IMR-90 (cell line): ENCODE data around the gene TAL2. TPM values are rescaled to one million over a fixed set of nuclear protein-coding genes. Genes with fewer than 3 reads are reported as not detected.

ENCODE experiments used
- ATAC-seq: fragments of 200-7000 bp; cut with Tn5 transposase; 2 replicates; pipeline ENCODE4 v1.9.1; 2020; ENCODE audit warnings: low read depth, mild to moderate bottlenecking, moderate library complexity
- BruUV-seq: library from RNA; stranded (reverse); fragments of 400-500 nt; replicated peaks from 2 replicates; lab custom pipeline; 2021; lab: Mats Ljungman, UMichigan
- CTCF ChIA-PET: fragments of 300-600 bp; formaldehyde crosslinking; extraction: SDS; loops from one replicate; lab custom pipeline; 2021; ENCODE audit warnings: antibody characterized with exemption; lab: Yijun Ruan, JAX
- POLR2A ChIA-PET: fragments of 300-600 bp; sonication (Branson Sonifier 250); formaldehyde crosslinking; loops from one replicate; lab custom pipeline; 2022; ENCODE audit warnings: antibody characterized with exemption; ENCODE audit not compliant: unreplicated experiment; lab: Charles Lee
- DNase-seq: peaks from one replicate; pipeline ENCODE4 v3.0.0; 2013
- H2AFZ ChIP-seq: replicated peaks from 2 replicates; pipeline ENCODE3; 2013; ENCODE audit warnings: low read length, mild to moderate bottlenecking; ENCODE audit not compliant: poor library complexity
- H2AK5ac ChIP-seq: 2 replicates; pipeline ENCODE4 v1.6.1; 2013; ENCODE audit warnings: low read depth, low read length, inconsistent platforms
- H2AK9ac ChIP-seq: replicated peaks from 2 replicates; pipeline ENCODE3; 2013; ENCODE audit warnings: mild to moderate bottlenecking, low read depth, low read length, moderate library complexity; ENCODE audit not compliant: poor library complexity
- H2BK120ac ChIP-seq: 2 replicates; pipeline ENCODE4 v1.6.1; 2013; ENCODE audit warnings: low read depth, low read length, inconsistent platforms
- H2BK15ac ChIP-seq: 3 replicates; pipeline ENCODE4 v1.6.1; 2013; ENCODE audit warnings: low read depth, low read length, inconsistent platforms
- H2BK20ac ChIP-seq: 2 replicates; pipeline ENCODE4 v1.6.1; 2013; ENCODE audit warnings: low read depth, mild to moderate bottlenecking, inconsistent platforms, low read length, moderate library complexity
- H2BK5ac ChIP-seq: 2 replicates; pipeline ENCODE4 v1.6.1; 2013; ENCODE audit warnings: mild to moderate bottlenecking, low read depth, low read length, inconsistent platforms; ENCODE audit not compliant: poor library complexity, severe bottlenecking
- H3K14ac ChIP-seq: replicated peaks from 2 replicates; pipeline ENCODE4 v1.6.1; 2013; ENCODE audit warnings: low read depth, low read length, inconsistent platforms
- H3K18ac ChIP-seq: 2 replicates; pipeline ENCODE4 v1.6.1; 2013; ENCODE audit warnings: low read depth, low read length, control low read depth
- H3K23ac ChIP-seq: 2 replicates; pipeline ENCODE4 v1.6.1; 2013; ENCODE audit warnings: low read depth, low read length, inconsistent platforms
- H3K27ac ChIP-seq: 2 replicates; pipeline ENCODE4 v1.5.1; 2013; ENCODE audit warnings: mild to moderate bottlenecking, control low read depth, low read length; ENCODE audit not compliant: insufficient read depth
- H3K27me3 ChIP-seq: 2 replicates; pipeline ENCODE4 v1.6.1; 2013; ENCODE audit warnings: low read length; ENCODE audit not compliant: control insufficient read depth, insufficient read depth
- H3K36me3 ChIP-seq: 2 replicates; pipeline ENCODE4 v1.6.1; 2013; ENCODE audit warnings: low read length, mixed read lengths; ENCODE audit not compliant: control insufficient read depth, insufficient read depth
- H3K4ac ChIP-seq: 2 replicates; pipeline ENCODE4 v1.6.1; 2013; ENCODE audit warnings: low read depth, low read length, inconsistent platforms
- H3K4me1 ChIP-seq: 2 replicates; pipeline ENCODE4 v1.6.1; 2013; ENCODE audit warnings: low read length, mixed read lengths; ENCODE audit not compliant: control insufficient read depth, insufficient read depth
- H3K4me2 ChIP-seq: 2 replicates; pipeline ENCODE4 v1.6.1; 2013; ENCODE audit warnings: low read depth, mild to moderate bottlenecking, control low read depth, low read length, moderate library complexity
- H3K4me3 ChIP-seq: 2 replicates; pipeline ENCODE4 v1.5.1; 2013; ENCODE audit warnings: low read depth, mild to moderate bottlenecking, control low read depth, low read length, moderate library complexity; ENCODE audit not compliant: insufficient read depth
- H3K56ac ChIP-seq: 2 replicates; pipeline ENCODE4 v1.6.1; 2013; ENCODE audit warnings: low read length, inconsistent platforms; ENCODE audit not compliant: insufficient read depth; ENCODE audit errors: extremely low read depth
- H3K79me1 ChIP-seq, 2 experiments: 2 replicates each; pipeline ENCODE4 v1.6.1; 2013; ENCODE audit warnings: low read length in 2 of 2, inconsistent platforms in 1 of 2, low read depth in 1 of 2
- H3K9ac ChIP-seq: 2 replicates; pipeline ENCODE4 v1.6.1; 2013; ENCODE audit warnings: low read depth, low read length, control low read depth
- H3K9me1 ChIP-seq: 2 replicates; pipeline ENCODE4 v1.6.1; 2013; ENCODE audit warnings: low read length, inconsistent platforms; ENCODE audit not compliant: insufficient read depth
- H3K9me3 ChIP-seq: 2 replicates; pipeline ENCODE4 v1.6.1; 2013; ENCODE audit warnings: low read length; ENCODE audit not compliant: control insufficient read depth, insufficient read depth
- H4K20me1 ChIP-seq: 2 replicates; pipeline ENCODE4 v1.6.1; 2013; ENCODE audit warnings: low read length, inconsistent platforms; ENCODE audit not compliant: insufficient read depth
- H4K5ac ChIP-seq: 2 replicates; pipeline ENCODE4 v1.6.1; 2013; ENCODE audit warnings: mild to moderate bottlenecking, low read depth, low read length, control low read depth
- H4K8ac ChIP-seq, 2 experiments: 2 replicates each; pipeline ENCODE4 v1.6.1; 2013; ENCODE audit warnings: low read depth in 2 of 2, low read length in 2 of 2, control low read depth in 1 of 2, inconsistent platforms in 1 of 2
- H4K91ac ChIP-seq: 2 replicates; pipeline ENCODE4 v1.6.1; 2013; ENCODE audit warnings: low read depth, low read length, inconsistent platforms; ENCODE audit not compliant: insufficient read depth
- CEBPB ChIP-seq: IDR thresholded peaks from 2 replicates; pipeline ENCODE4 v1.6.1; 2012; ENCODE audit warnings: low read depth, low read length, improper control_type of control experiment
- FOS ChIP-seq: fragments of 150-350 bp; IDR thresholded peaks from 2 replicates; pipeline ENCODE4 v1.6.1; 2016; ENCODE audit warnings: low read depth, low read length
- MAFK ChIP-seq: IDR thresholded peaks from 2 replicates; pipeline ENCODE4 v1.6.1; 2012; ENCODE audit warnings: low read depth, low read length, improper control_type of control experiment
- MAZ ChIP-seq: IDR thresholded peaks from 2 replicates; pipeline ENCODE4 v1.6.1; 2012; ENCODE audit warnings: low read depth, mild to moderate bottlenecking, low read length, improper control_type of control experiment, moderate library complexity, borderline replicate concordance
- MXI1 ChIP-seq: IDR thresholded peaks from 2 replicates; pipeline ENCODE4 v1.6.1; 2012; ENCODE audit warnings: low read depth, mild to moderate bottlenecking, low read length, moderate library complexity, borderline replicate concordance
- POLR2A ChIP-seq: IDR thresholded peaks from 2 replicates; pipeline ENCODE4 v1.6.1; 2012; ENCODE audit warnings: mild to moderate bottlenecking, low read depth, low read length
- RAD21 ChIP-seq: IDR thresholded peaks from 2 replicates; pipeline ENCODE4 v1.6.1; 2012; ENCODE audit warnings: low read length, improper control_type of control experiment
- RFX5 ChIP-seq: IDR thresholded peaks from 2 replicates; pipeline ENCODE4 v1.8.0; 2012; ENCODE audit warnings: low read depth, mild to moderate bottlenecking, low read length, moderate library complexity
- SMC3 ChIP-seq: fragments of 150-350 bp; IDR thresholded peaks from 2 replicates; pipeline ENCODE4 v1.6.1; 2016; ENCODE audit warnings: low read depth, mild to moderate bottlenecking, antibody characterized with exemption, low read length, moderate library complexity
- WGBS, 2 experiments: methylation state at CpG; one replicate each; pipeline versions ENCODE4 v1.1.5 to v1.1.7; 2013; ENCODE audit warnings: missing lambda C conversion rate in 2 of 2; ENCODE audit not compliant: insufficient read length in 1 of 2; ENCODE audit errors: extremely low coverage in 2 of 2; 5-methylcytosine and 5-hydroxymethylcytosine counted together
- dilution Hi-C: fragments of 300-500 bp; cut with HindIII; formaldehyde crosslinking; loops from one replicate; pipeline ENCODE4 v1.14.3; 2018; ENCODE audit warnings: low sequenced_read_pairs; ENCODE audit not compliant: unreplicated experiment
- in situ Hi-C: fragments of 300-500 bp; cut with MboI; formaldehyde crosslinking; loops from 3 replicates; pipeline ENCODE4 v1.14.3; 2019; ENCODE audit warnings: low sequenced_read_pairs, inconsistent platforms, mixed read lengths
- intact Hi-C: fragments of 100-400 bp; cut with micrococcal nuclease; formaldehyde crosslinking; loops from 2 replicates; pipeline ENCODE4 v1.10.0; 2022
- polyA plus RNA-seq, 3 experiments: library from polyadenylated mRNA; depleted of rRNA; stranded (reverse); fragments of >200 nt; gene quantifications; 2 replicates each; pipeline ENCODE4 v1.2.3, GENCODE V29; 2012; ENCODE audit warnings: low replicate concordance in 1 of 3
- total RNA-seq: library from RNA; depleted of rRNA; stranded (reverse); fragments of >200 nt; gene quantifications from 2 replicates; pipeline ENCODE4 v1.2.3, GENCODE V29; 2012
- TF ChIP-seq, protein P1 (sequence below): fragments of 150-350 bp; IDR thresholded peaks from 2 replicates; pipeline ENCODE4 v1.6.1; 2017; ENCODE audit warnings: mild to moderate bottlenecking, antibody characterized with exemption, low read length, low read depth
- TF ChIP-seq, protein P2 (sequence below): conservative IDR thresholded peaks from 2 replicates; pipeline ENCODE4 v1.5.1; 2012; ENCODE audit warnings: mild to moderate bottlenecking, low read depth, low read length, improper control_type of control experiment

Gene TAL2
- total and polyA plus RNA-seq, 2 of the 4 experiments (the other 2 are of a cell fraction) = 0.26 TPM; not detected in 1

DNA sequence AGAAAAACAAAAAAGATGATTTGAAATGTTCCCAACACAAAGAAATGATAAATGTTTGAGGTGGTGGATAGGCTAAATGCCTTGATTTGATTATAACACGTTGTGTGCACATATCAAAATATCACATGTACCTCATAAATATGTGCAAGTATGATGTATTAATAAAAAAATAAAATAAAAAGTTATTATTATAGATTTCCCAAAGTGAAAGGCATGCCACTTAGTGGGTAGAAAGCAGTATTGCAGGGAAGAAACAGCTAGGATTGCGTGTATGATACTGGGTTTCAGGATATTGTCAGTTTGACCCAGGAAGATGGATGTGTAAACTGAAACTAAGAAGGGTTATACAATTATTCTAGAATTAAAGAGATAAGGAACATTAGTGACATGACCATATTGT, 28.5 kb downstream of the TAL2 start:
- H3K4me1 ChIP-seq = no peaks in the 10 kb centered on the region
- H3K9me3 ChIP-seq = no peaks in the 10 kb centered on the region
- no peak overlapping the region for H3K14ac ChIP-seq
- no peak overlapping the region for H3K4me2 ChIP-seq
- no peaks in the 10 kb centered on the region for H4K20me1 ChIP-seq
- ChIA-PET POLR2A (no interaction called here), CTCF (interaction anchor here (1.0 to 1.2 kb wide), 2 partner anchors 9 to 145 kb away, joined by 3 to 5 read pairs; no protein-coding TSS in a partner anchor)
- in situ Hi-C loops (no loop called here), dilution Hi-C loops (no loop called here), intact Hi-C loops (no loop called here)
- H3K36me3 ChIP-seq = no peaks in the 10 kb centered on the region
- peak; percentile 22 for DNase-seq
- H3K27me3 ChIP-seq = peaks cover 17% of the 10 kb centered on the region
- H3K4me3 ChIP-seq = no peak overlapping the region
- H2AFZ ChIP-seq = no peak overlapping the region
- no peak overlapping the region for H2BK15ac ChIP-seq
- H2BK120ac ChIP-seq = no peak overlapping the region
- H3K79me1 ChIP-seq = no peaks in the 10 kb centered on the region
- no peak overlapping the region for H4K91ac ChIP-seq
- no peak overlapping the region for H2BK20ac ChIP-seq
- TF ChIP-seq RAD21 (peak; percentile 40), SMC3 (peak; percentile 52), FOS (no peak), MAZ (no peak), RFX5 (no peak), CEBPB (0 out of 2 replicates have a peak, but pooled peaks have one; percentile 7), MXI1 (no peak), POLR2A (no peak), MAFK (no peak)
- TF ChIP-seq, protein P1, sequence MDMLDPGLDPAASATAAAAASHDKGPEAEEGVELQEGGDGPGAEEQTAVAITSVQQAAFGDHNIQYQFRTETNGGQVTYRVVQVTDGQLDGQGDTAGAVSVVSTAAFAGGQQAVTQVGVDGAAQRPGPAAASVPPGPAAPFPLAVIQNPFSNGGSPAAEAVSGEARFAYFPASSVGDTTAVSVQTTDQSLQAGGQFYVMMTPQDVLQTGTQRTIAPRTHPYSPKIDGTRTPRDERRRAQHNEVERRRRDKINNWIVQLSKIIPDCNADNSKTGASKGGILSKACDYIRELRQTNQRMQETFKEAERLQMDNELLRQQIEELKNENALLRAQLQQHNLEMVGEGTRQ = no peak
- TF ChIP-seq, protein P2, sequence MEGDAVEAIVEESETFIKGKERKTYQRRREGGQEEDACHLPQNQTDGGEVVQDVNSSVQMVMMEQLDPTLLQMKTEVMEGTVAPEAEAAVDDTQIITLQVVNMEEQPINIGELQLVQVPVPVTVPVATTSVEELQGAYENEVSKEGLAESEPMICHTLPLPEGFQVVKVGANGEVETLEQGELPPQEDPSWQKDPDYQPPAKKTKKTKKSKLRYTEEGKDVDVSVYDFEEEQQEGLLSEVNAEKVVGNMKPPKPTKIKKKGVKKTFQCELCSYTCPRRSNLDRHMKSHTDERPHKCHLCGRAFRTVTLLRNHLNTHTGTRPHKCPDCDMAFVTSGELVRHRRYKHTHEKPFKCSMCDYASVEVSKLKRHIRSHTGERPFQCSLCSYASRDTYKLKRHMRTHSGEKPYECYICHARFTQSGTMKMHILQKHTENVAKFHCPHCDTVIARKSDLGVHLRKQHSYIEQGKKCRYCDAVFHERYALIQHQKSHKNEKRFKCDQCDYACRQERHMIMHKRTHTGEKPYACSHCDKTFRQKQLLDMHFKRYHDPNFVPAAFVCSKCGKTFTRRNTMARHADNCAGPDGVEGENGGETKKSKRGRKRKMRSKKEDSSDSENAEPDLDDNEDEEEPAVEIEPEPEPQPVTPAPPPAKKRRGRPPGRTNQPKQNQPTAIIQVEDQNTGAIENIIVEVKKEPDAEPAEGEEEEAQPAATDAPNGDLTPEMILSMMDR = peak; percentile 49
- no peak overlapping the region for H2AK9ac ChIP-seq
- H3K9ac ChIP-seq = no peak overlapping the region
- no peak for ATAC-seq
- WGBS, 2 experiments = 14% methylated on average over 1 of the region's 2 CpGs; no CpG with 5 or more reads in 1 of the 2 experiments
- H2AK5ac ChIP-seq = no peak overlapping the region
- no peak overlapping the region for H3K27ac ChIP-seq
- H4K5ac ChIP-seq = no peak overlapping the region
- no peak overlapping the region for H3K56ac ChIP-seq
- H3K4ac ChIP-seq = no peak overlapping the region
- H3K18ac ChIP-seq = no peak overlapping the region
- no TSS peak for BruUV-seq
- H3K9me1 ChIP-seq = no peaks in the 10 kb centered on the region
- H3K23ac ChIP-seq = no peak overlapping the region
- H4K8ac ChIP-seq = no peak overlapping the region
- no peak overlapping the region for H2BK5ac ChIP-seq
